ENCODE results near the gene GNAT1. TPM values are rescaled to one million over a fixed set of nuclear protein-coding genes. Genes with fewer than 3 reads are reported as not detected.
A peak's percentile ranks its signal among the peaks of the same experiment; 100 is the strongest.

The GNAT1 gene
- total and polyA plus RNA-seq, 2 of the 13 experiments (the other 11 are each of a cell fraction or from before 2014, with no cell fraction given), result 0.15 TPM; not detected in 1

DNA sequence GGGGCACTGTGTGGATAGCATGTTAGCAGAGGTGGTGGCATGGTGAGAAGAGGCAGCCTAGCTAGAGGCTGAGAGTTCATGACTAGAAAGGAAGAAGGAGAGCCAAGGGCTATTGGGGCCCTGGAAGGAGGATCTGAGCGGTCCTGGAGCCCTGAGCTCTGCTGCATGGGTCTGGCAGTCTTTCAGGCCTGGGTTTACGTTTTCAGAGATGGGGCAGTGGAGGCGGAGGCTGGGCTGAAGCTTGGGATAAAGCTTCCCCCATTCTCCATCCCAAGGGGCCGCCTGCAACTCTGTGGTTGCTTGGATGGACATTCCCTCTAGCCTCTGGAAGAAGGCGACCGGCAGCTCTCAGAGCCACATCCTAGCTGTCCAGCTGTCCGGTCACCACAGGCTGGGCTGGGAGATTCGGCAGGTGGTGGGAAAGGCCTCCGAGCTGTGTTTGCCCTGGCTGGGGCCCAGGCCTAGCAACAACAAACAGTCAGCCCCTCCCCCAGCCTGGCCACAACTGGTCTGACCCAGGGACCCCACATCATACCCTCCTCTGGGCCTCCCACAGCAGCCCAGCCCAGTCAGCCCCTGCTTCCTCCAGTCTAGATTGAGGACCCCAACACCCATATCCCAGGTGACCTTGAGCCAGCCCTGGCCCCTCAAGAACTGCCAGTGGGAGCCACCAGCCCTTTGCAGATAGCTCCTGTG lies 11.9 kb downstream of the GNAT1 start (continued):
- TF ChIP-seq ZNF501 (CRISPR knock-in tag; IDR thresholded peaks at IDR 0.05), result peak; percentile 65
- TF ChIP-seq ZNF674 (CRISPR knock-in tag; IDR thresholded peaks at IDR 0.05; ENCODE audit: low read depth), result no peak
- TF ChIP-seq EHMT2 (IDR thresholded peaks at IDR 0.05; ENCODE audit: borderline replicate concordance, low read depth, low read length), result no peak
- no peak for TF ChIP-seq MYNN (CRISPR knock-in tag; IDR thresholded peaks at IDR 0.05; ENCODE audit: low read depth)
- 0 out of 2 replicates have a peak, but pooled peaks have one; percentile 65 for TF ChIP-seq ZNF383 (CRISPR knock-in tag; IDR thresholded peaks at IDR 0.05; ENCODE audit: borderline replicate concordance)
- no peak; the same call in 1 of the 2 replicates for TF ChIP-seq ZNF460 (CRISPR knock-in tag; IDR thresholded peaks at IDR 0.05; ENCODE audit: borderline replicate concordance)
- TF ChIP-seq, protein P1, sequence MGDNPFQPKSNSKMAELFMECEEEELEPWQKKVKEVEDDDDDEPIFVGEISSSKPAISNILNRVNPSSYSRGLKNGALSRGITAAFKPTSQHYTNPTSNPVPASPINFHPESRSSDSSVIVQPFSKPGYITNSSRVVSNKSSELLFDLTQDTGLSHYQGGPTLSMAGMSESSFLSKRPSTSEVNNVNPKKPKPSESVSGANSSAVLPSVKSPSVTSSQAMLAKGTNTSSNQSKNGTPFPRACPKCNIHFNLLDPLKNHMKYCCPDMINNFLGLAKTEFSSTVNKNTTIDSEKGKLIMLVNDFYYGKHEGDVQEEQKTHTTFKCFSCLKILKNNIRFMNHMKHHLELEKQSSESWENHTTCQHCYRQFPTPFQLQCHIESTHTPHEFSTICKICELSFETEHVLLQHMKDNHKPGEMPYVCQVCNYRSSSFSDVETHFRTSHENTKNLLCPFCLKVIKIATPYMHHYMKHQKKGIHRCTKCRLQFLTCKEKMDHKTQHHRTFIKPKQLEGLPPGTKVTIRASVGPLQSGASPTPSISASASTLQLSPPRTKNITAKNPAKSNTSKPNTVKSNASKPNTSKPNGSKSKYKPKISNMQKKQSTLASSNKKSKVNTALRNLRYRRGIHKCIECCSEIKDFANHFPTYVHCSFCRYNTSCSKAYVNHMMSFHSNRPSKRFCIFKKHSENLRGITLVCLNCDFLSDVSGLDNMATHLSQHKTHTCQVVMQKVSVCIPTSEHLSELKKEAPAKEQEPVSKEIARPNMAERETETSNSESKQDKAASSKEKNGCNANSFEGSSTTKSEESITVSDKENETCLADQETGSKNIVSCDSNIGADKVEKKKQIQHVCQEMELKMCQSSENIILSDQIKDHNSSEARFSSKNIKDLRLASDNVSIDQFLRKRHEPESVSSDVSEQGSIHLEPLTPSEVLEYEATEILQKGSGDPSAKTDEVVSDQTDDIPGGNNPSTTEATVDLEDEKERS (CRISPR knock-in tag; IDR thresholded peaks at IDR 0.05), result 0 out of 2 replicates have a peak, but pooled peaks have one; percentile 26
- no peak for TF ChIP-seq ZNF713 (CRISPR knock-in tag; IDR thresholded peaks at IDR 0.05)
- no peak for TF ChIP-seq GFI1 (CRISPR knock-in tag; IDR thresholded peaks at IDR 0.05; ENCODE audit: borderline replicate concordance)
- no peak for TF ChIP-seq ZFP62 (CRISPR knock-in tag; IDR thresholded peaks at IDR 0.05)
- TF ChIP-seq SP5 (CRISPR knock-in tag; IDR thresholded peaks at IDR 0.05; ENCODE audit: borderline replicate concordance, low read depth), result peak; percentile 88; the same call in 1 of the 2 replicates
- no peak for TF ChIP-seq ZNF362 (CRISPR knock-in tag; IDR thresholded peaks at IDR 0.05; ENCODE audit: borderline replicate concordance)
- no peak for TF ChIP-seq XBP1 (CRISPR knock-in tag; IDR thresholded peaks at IDR 0.05)
- TF ChIP-seq NFE2 (CRISPR knock-in tag; IDR thresholded peaks at IDR 0.05), result no peak
- TF ChIP-seq, protein P2, sequence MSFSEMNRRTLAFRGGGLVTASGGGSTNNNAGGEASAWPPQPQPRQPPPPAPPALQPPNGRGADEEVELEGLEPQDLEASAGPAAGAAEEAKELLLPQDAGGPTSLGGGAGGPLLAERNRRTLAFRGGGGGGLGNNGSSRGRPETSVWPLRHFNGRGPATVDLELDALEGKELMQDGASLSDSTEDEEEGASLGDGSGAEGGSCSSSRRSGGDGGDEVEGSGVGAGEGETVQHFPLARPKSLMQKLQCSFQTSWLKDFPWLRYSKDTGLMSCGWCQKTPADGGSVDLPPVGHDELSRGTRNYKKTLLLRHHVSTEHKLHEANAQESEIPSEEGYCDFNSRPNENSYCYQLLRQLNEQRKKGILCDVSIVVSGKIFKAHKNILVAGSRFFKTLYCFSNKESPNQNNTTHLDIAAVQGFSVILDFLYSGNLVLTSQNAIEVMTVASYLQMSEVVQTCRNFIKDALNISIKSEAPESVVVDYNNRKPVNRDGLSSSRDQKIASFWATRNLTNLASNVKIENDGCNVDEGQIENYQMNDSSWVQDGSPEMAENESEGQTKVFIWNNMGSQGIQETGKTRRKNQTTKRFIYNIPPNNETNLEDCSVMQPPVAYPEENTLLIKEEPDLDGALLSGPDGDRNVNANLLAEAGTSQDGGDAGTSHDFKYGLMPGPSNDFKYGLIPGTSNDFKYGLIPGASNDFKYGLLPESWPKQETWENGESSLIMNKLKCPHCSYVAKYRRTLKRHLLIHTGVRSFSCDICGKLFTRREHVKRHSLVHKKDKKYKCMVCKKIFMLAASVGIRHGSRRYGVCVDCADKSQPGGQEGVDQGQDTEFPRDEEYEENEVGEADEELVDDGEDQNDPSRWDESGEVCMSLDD (CRISPR knock-in tag; IDR thresholded peaks at IDR 0.05; ENCODE audit: borderline replicate concordance), result no peak
- no peak for TF ChIP-seq RNF219 (CRISPR knock-in tag; IDR thresholded peaks at IDR 0.05)
- no peak; the same call in none of the 2 replicates for TF ChIP-seq SP2 (CRISPR knock-in tag; IDR thresholded peaks at IDR 0.05)
- TF ChIP-seq PCBP2 (optimal IDR thresholded peaks at IDR 0.05; ENCODE audit: low read depth, low read length, poor library complexity, severe bottlenecking), result no peak
- peak; percentile 59; the same call in 1 of the 2 replicates for TF ChIP-seq KDM2A (CRISPR knock-in tag; IDR thresholded peaks at IDR 0.05; ENCODE audit: borderline replicate concordance, low read depth)
- TF ChIP-seq ZNF652 (CRISPR knock-in tag; IDR thresholded peaks at IDR 0.05; ENCODE audit: borderline replicate concordance, low read depth), result no peak

Data from HepG2 (cell line).